ENCODE measurements around the gene PRDM11.

The PRDM11 gene

GRCh38 chr11:45185228-45185729 is 38.8 kb downstream of the PRDM11 start:
- Histone ChIP-seq H3K14ac (ENCODE audit: low read length in 2 of 2) (no peak overlapping the region), H3K18ac (ENCODE audit: low read depth in 1 of 2, low read length in 2 of 2) (no peak overlapping the region), H3K23ac (ENCODE audit: low read length in 2 of 2) (no peak overlapping the region), H3K27me3 (ENCODE audit: control insufficient read depth in 1 of 2, insufficient read depth in 1 of 2, low read length in 2 of 2) (no peaks in the 10 kb centered on the region), H4K91ac (ENCODE audit: low read length) (no peak overlapping the region), H2BK120ac (ENCODE audit: low read depth, low read length) (no peak overlapping the region), H3K4me3 (ENCODE audit: insufficient read depth in 1 of 2, low read depth in 1 of 2, low read length in 2 of 2) (no peak overlapping the region), H3K9ac (ENCODE audit: low read length) (no peak overlapping the region), H3K27ac (ENCODE audit: low read length, poor library complexity, severe bottlenecking) (no peak overlapping the region), H2BK5ac (ENCODE audit: low read depth, low read length, poor library complexity, severe bottlenecking) (no peak overlapping the region), H2AK5ac (ENCODE audit: low read length, severe bottlenecking) (no peak overlapping the region), H4K8ac (ENCODE audit: low read length) (no peak overlapping the region), H3K4me2 (ENCODE audit: low read length, poor library complexity, severe bottlenecking) (no peak overlapping the region), H2BK12ac (ENCODE audit: low read length in 2 of 2) (no peak overlapping the region), H3K9me3 (ENCODE audit: control insufficient read depth, low read length) (no peaks in the 10 kb centered on the region), H3K4ac (ENCODE audit: low read depth in 1 of 2, low read length in 2 of 2) (no peak overlapping the region), H3K36me3 (ENCODE audit: control insufficient read depth in 1 of 2, insufficient read depth in 2 of 2, low read depth in 1 of 2, low read length in 2 of 2) (peaks cover 19 to 43% of the 10 kb centered on the region in 2 experiments), H3K4me1 (ENCODE audit: control insufficient read depth, insufficient read depth, low read depth, low read length) (peaks cover 13% of the 10 kb centered on the region), H3K79me1 (replicated peaks; ENCODE audit: low read length, poor library complexity, severe bottlenecking) (peaks cover 1% of the 10 kb centered on the region), H2AFZ (ENCODE audit: low read depth, low read length) (no peak overlapping the region), H2BK15ac (ENCODE audit: low read depth, poor library complexity, severe bottlenecking) (no peak overlapping the region)
- DNase-seq = no peak

DNA sequence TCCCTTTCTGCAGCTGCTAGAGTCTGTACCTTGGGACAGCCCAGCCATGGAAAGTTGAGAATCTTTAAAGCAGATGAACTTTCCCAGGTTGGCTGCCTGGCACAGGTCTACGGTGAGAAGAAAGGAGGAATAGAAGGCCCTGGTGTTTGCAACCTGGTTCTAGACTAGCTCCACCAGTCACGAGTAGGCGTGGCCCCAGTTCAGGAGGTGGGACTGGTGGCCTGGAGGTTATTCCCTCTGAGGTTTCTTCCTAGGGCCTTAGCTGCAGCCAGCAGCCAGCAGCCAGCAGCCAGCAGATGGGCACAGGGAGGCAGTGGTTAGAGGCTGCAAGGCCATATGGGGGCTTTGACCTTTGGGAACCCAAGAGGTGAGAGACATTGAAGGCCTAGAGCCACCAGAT is 40.9 kb downstream of the PRDM11 start:
- no peak overlapping the region for H4K91ac ChIP-seq (ENCODE audit: low read length)
- H2AFZ ChIP-seq (ENCODE audit: low read depth, low read length) = no peak overlapping the region
- peaks cover 1% of the 10 kb centered on the region for H3K79me1 ChIP-seq (replicated peaks; ENCODE audit: low read length, poor library complexity, severe bottlenecking)

GRCh38 chr11:45188127-45188526 is 41.7 kb downstream of the PRDM11 start:
- Histone ChIP-seq H2BK5ac (ENCODE audit: low read depth, low read length, poor library complexity, severe bottlenecking) (no peak overlapping the region), H3K4ac (ENCODE audit: low read depth in 1 of 2, low read length in 2 of 2) (no peak overlapping the region), H4K8ac (ENCODE audit: low read length) (no peak overlapping the region), H3K36me3 (ENCODE audit: control insufficient read depth in 1 of 2, insufficient read depth in 2 of 2, low read depth in 1 of 2, low read length in 2 of 2) (peaks cover 23 to 35% of the 10 kb centered on the region in 2 experiments), H3K79me1 (replicated peaks; ENCODE audit: low read length, poor library complexity, severe bottlenecking) (peaks cover 1% of the 10 kb centered on the region), H3K9ac (ENCODE audit: low read length) (no peak overlapping the region), H3K23ac (ENCODE audit: low read length in 2 of 2) (no peak overlapping the region), H3K27me3 (ENCODE audit: control insufficient read depth in 1 of 2, insufficient read depth in 1 of 2, low read length in 2 of 2) (no peaks in the 10 kb centered on the region), H2AK5ac (ENCODE audit: low read length, severe bottlenecking) (no peak overlapping the region), H3K14ac (ENCODE audit: low read length in 2 of 2) (no peak overlapping the region), H3K4me3 (ENCODE audit: insufficient read depth in 1 of 2, low read depth in 1 of 2, low read length in 2 of 2) (no peak overlapping the region), H3K9me3 (ENCODE audit: control insufficient read depth, low read length) (no peaks in the 10 kb centered on the region), H2BK120ac (ENCODE audit: low read depth, low read length) (no peak overlapping the region), H3K27ac (ENCODE audit: low read length, poor library complexity, severe bottlenecking) (no peak overlapping the region), H2BK12ac (ENCODE audit: low read length in 2 of 2) (no peak overlapping the region), H2BK15ac (ENCODE audit: low read depth, poor library complexity, severe bottlenecking) (no peak overlapping the region), H4K91ac (ENCODE audit: low read length) (no peak overlapping the region), H3K18ac (ENCODE audit: low read depth in 1 of 2, low read length in 2 of 2) (no peak overlapping the region), H3K4me1 (ENCODE audit: control insufficient read depth, insufficient read depth, low read depth, low read length) (no peaks in the 10 kb centered on the region), H2AFZ (ENCODE audit: low read depth, low read length) (no peak overlapping the region), H3K4me2 (ENCODE audit: low read length, poor library complexity, severe bottlenecking) (no peak overlapping the region)
- DNase-seq = no peak
- WGBS = 97% methylated on average over 3 of the region's 3 CpGs

More for the DNA sequence above, 40.9 kb downstream of the PRDM11 start:
- Histone ChIP-seq H4K8ac (ENCODE audit: low read length) (no peak overlapping the region), H3K4me2 (ENCODE audit: low read length, poor library complexity, severe bottlenecking) (no peak overlapping the region), H2BK12ac (ENCODE audit: low read length in 2 of 2) (no peak overlapping the region), H3K9ac (ENCODE audit: low read length) (no peak overlapping the region), H2BK15ac (ENCODE audit: low read depth, poor library complexity, severe bottlenecking) (no peak overlapping the region), H3K27ac (ENCODE audit: low read length, poor library complexity, severe bottlenecking) (no peak overlapping the region), H3K27me3 (ENCODE audit: control insufficient read depth in 1 of 2, insufficient read depth in 1 of 2, low read length in 2 of 2) (no peaks in the 10 kb centered on the region), H2AK5ac (ENCODE audit: low read length, severe bottlenecking) (no peak overlapping the region), H3K18ac (ENCODE audit: low read depth in 1 of 2, low read length in 2 of 2) (no peak overlapping the region), H3K4ac (ENCODE audit: low read depth in 1 of 2, low read length in 2 of 2) (no peak overlapping the region), H3K36me3 (ENCODE audit: control insufficient read depth in 1 of 2, insufficient read depth in 2 of 2, low read depth in 1 of 2, low read length in 2 of 2) (peaks cover 24 to 43% of the 10 kb centered on the region in 2 experiments), H3K14ac (ENCODE audit: low read length in 2 of 2) (peak overlapping the region in 1 of 2 experiments; percentile 44), H3K4me1 (ENCODE audit: control insufficient read depth, insufficient read depth, low read depth, low read length) (peaks cover 4% of the 10 kb centered on the region), H3K9me3 (ENCODE audit: control insufficient read depth, low read length) (no peaks in the 10 kb centered on the region), H2BK120ac (ENCODE audit: low read depth, low read length) (no peak overlapping the region), H2BK5ac (ENCODE audit: low read depth, low read length, poor library complexity, severe bottlenecking) (no peak overlapping the region), H3K23ac (ENCODE audit: low read length in 2 of 2) (no peak overlapping the region), H3K4me3 (ENCODE audit: insufficient read depth in 1 of 2, low read depth in 1 of 2, low read length in 2 of 2) (no peak overlapping the region)
- no peak for DNase-seq
- over 99% methylated on average over 3 of the region's 3 CpGs for WGBS

DNA sequence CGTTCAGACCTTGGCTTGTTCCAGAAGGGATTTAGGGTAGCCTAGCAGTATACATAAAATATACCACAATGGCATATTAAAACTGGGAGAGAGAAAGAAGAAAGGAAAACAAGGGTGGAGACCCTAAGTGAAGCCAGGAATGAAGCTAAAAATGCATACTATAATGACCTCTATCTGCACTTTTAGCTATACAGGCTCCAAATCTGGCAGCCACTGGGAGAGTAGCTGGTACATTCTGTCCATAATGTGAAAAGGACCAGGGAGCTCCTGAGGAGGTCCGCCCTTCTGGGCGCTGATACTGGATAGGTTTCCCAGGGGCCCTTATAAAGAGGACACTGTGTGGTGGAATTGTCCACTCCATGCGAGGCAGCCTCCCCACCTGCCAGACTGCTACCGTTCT is 42.8 kb downstream of the PRDM11 start:
- Histone ChIP-seq H3K4ac (ENCODE audit: low read depth in 1 of 2, low read length in 2 of 2) (no peak overlapping the region), H3K18ac (ENCODE audit: low read depth in 1 of 2, low read length in 2 of 2) (no peak overlapping the region), H3K9me3 (ENCODE audit: control insufficient read depth, low read length) (no peaks in the 10 kb centered on the region), H3K4me3 (ENCODE audit: insufficient read depth in 1 of 2, low read depth in 1 of 2, low read length in 2 of 2) (no peak overlapping the region), H3K23ac (ENCODE audit: low read length in 2 of 2) (no peak overlapping the region), H3K27me3 (ENCODE audit: control insufficient read depth in 1 of 2, insufficient read depth in 1 of 2, low read length in 2 of 2) (no peaks in the 10 kb centered on the region), H2BK5ac (ENCODE audit: low read depth, low read length, poor library complexity, severe bottlenecking) (no peak overlapping the region), H2AFZ (ENCODE audit: low read depth, low read length) (no peak overlapping the region), H3K27ac (ENCODE audit: low read length, poor library complexity, severe bottlenecking) (no peak overlapping the region), H3K79me1 (replicated peaks; ENCODE audit: low read length, poor library complexity, severe bottlenecking) (peaks cover 3% of the 10 kb centered on the region), H3K4me1 (ENCODE audit: control insufficient read depth, insufficient read depth, low read depth, low read length) (no peaks in the 10 kb centered on the region), H4K91ac (ENCODE audit: low read length) (no peak overlapping the region), H2BK12ac (ENCODE audit: low read length in 2 of 2) (no peak overlapping the region), H3K14ac (ENCODE audit: low read length in 2 of 2) (no peak overlapping the region), H2BK15ac (ENCODE audit: low read depth, poor library complexity, severe bottlenecking) (no peak overlapping the region), H3K36me3 (ENCODE audit: control insufficient read depth in 1 of 2, insufficient read depth in 2 of 2, low read depth in 1 of 2, low read length in 2 of 2) (peaks cover 14 to 29% of the 10 kb centered on the region in 2 experiments), H4K8ac (ENCODE audit: low read length) (no peak overlapping the region), H3K4me2 (ENCODE audit: low read length, poor library complexity, severe bottlenecking) (no peak overlapping the region), H2AK5ac (ENCODE audit: low read length, severe bottlenecking) (no peak overlapping the region), H2BK120ac (ENCODE audit: low read depth, low read length) (no peak overlapping the region), H3K9ac (ENCODE audit: low read length) (no peak overlapping the region)
- DNase-seq = no peak
- 100% methylated on average over 4 of the region's 5 CpGs for WGBS
